Stimulated activated memory B cell treated with anti-CD40 and anti-IgM and Interleukin-4, amounts not matched to agents 10 μg/mL and 1 μg/mL and 100 μg/mL, for 72 hours (primary cell): Measurements from ENCODE around the gene FAM118A.
"Not testable (repeated sequence)": the region's sequence is repeated elsewhere in the genome, so short reads cannot be mapped to it uniquely, and the experiment has no call there.

ENCODE experiments used
- ATAC-seq: fragments of 150-1000 bp; cut with Tn5 transposase; 2 replicates; pipeline ENCODE4 v1.10.0; 2021
- H3K27ac Mint-ChIP-seq: one replicate; pipeline ENCODE4 v1.8.0; 2022; ENCODE audit warnings: mild to moderate bottlenecking, mixed read lengths
- H3K27me3 Mint-ChIP-seq: one replicate; pipeline ENCODE4 v1.8.0; 2022; ENCODE audit warnings: mixed read lengths
- H3K36me3 Mint-ChIP-seq: one replicate; pipeline ENCODE4 v1.8.0; 2022; ENCODE audit warnings: mixed read lengths
- H3K4me1 Mint-ChIP-seq: one replicate; pipeline ENCODE4 v1.8.0; 2022; ENCODE audit warnings: mixed read lengths
- H3K4me3 Mint-ChIP-seq: one replicate; pipeline ENCODE4 v1.8.0; 2022; ENCODE audit warnings: mild to moderate bottlenecking, moderate library complexity, mixed read lengths
- H3K9me3 Mint-ChIP-seq: one replicate; pipeline ENCODE4 v1.8.0; 2022; ENCODE audit warnings: mixed read lengths

Gene FAM118A

DNA sequence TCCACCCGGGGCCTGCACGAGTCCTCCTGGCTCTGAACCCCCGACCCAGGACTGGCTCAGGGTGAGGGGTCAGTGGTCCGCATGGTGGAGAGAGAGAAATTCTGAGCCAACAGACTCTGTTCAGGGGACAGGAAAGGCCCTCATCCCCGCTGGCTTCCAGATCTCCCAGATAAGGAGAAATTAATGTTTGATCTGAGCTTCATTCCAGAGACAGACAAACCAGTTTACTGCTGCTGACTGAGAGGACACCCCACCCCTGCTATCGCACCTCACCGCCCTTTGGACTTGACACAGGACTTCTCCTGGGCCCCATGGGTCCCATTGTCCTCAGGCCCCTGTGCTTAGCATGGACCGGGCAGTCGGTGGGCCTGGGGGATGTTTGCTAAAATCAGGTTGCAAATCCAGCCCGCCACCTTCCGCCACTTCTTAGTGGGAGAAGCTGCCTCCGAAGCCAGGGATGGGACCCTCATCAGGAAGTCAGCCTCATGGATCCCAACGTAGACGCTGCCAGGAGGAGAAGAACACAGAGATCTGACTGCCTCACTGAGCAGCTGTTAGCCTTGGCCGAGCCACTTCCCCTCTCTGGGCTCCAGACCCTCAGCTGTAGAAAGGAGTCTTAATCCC is 36.2 kb upstream of the FAM118A start:
- no peak overlapping the region for H3K4me3 Mint-ChIP-seq
- no peaks in the 10 kb centered on the region for H3K9me3 Mint-ChIP-seq
- ATAC-seq: no peak
- H3K4me1 Mint-ChIP-seq: peaks cover 17% of the 10 kb centered on the region
- no peak overlapping the region for H3K27ac Mint-ChIP-seq
- no peaks in the 10 kb centered on the region for H3K36me3 Mint-ChIP-seq
- peaks cover 17% of the 10 kb centered on the region for H3K27me3 Mint-ChIP-seq

DNA sequence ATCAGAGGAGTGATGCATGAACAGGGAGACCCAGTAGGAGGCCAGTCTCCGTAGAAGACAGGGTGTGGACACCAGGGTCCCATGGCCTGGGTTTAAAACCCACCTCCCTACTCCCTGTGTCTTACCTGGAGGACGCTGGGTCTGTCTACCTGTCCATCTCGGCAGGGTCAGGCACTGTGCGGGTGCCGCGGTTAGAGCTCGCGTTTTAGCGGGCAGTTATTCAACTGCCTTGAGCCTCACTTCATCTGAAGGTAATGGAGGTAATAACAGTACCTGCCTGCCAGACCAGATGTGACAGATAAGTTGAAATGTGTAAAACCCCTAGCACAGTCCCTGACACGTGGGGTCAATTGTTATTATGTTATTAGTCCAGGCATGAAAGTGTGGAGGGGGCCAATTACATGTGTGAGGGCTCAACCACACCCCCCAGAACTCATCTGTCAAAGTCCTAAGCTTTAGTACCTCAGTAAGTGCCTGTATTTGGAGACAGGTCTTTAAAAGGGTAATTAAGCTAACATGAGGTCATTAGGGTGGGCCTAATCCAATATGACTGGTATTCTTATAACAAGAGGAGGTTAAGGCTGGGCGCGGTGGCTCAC is 33.1 kb upstream of the FAM118A start:
- peaks cover 13% of the 10 kb centered on the region for H3K4me1 Mint-ChIP-seq
- peaks cover 6% of the 10 kb centered on the region for H3K27me3 Mint-ChIP-seq
- H3K4me3 Mint-ChIP-seq: no peak overlapping the region
- H3K27ac Mint-ChIP-seq: no peak overlapping the region
- H3K36me3 Mint-ChIP-seq: no peaks in the 10 kb centered on the region
- no peaks in the 10 kb centered on the region for H3K9me3 Mint-ChIP-seq
- ATAC-seq: no peak

DNA sequence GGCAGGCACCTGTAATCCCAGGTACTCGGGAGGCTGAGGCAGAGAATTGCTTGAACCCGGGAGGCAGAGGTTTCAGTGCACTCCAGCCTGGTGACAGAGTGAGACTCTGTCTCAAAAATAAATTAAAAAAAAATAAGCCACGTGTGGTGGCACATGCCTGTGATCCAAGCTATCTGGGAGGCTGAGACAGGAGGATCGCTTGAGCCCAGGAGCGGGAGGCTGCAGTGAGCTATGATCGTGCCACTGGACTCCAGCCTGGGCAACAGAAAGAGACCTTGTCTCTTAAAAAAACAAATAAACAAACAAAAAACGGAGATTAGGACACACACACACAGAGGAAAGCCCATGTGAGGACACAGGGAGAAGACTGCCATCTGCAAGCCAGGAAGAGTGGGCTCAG is 32.0 kb upstream of the FAM118A start:
- H3K9me3 Mint-ChIP-seq, H3K36me3 Mint-ChIP-seq, H3K4me3 Mint-ChIP-seq, ATAC-seq: not testable (repeated sequence)
- peak overlapping the region; percentile 63 for H3K27ac Mint-ChIP-seq
- peaks cover 14% of the 10 kb centered on the region for H3K27me3 Mint-ChIP-seq
- H3K4me1 Mint-ChIP-seq: peaks cover 20% of the 10 kb centered on the region

DNA sequence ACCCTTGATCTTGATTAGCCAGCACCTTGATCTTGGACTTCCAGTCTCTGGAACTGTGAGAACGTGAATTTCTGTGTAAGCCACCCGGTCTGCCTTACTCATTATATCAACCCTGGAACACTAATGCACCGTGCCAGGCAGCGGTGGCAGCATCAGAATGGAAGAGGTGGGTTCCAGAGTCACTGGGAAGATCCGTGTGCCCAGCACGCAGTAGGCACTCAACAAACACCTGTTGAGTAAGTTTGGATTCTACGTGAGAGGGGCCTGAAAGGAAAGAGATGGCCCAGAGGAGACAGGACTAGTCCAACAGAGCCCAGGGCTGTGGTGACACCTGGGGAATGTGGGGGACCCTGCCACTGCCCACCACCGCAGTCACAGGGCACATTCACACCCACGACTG is 31.6 kb upstream of the FAM118A start:
- no peak overlapping the region for H3K4me3 Mint-ChIP-seq
- peak overlapping the region; percentile 63 for H3K27ac Mint-ChIP-seq
- H3K36me3 Mint-ChIP-seq: no peaks in the 10 kb centered on the region
- no peak for ATAC-seq
- peaks cover 20% of the 10 kb centered on the region for H3K4me1 Mint-ChIP-seq
- peaks cover 14% of the 10 kb centered on the region for H3K27me3 Mint-ChIP-seq
- no peaks in the 10 kb centered on the region for H3K9me3 Mint-ChIP-seq

DNA sequence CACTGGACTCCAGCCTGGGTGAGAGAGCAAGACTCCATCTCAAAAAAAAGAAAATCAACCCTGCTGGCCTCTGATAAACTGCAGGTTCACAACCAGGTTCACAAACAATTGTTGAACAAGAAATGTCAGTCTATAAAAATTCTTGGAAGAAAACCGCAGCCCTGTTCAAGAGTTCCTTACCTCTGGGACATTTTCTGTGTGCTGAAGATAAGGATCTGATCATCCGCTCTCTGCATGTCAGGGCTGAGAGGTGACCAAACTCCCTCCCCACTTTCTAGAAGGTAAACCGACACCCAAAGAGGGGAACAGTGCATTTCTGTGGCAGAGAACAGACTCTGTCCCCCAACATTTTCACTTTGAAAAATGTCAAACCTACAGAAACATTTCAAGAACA is 29.1 kb upstream of the FAM118A start:
- Mint-ChIP-seq H3K27ac (peak overlapping the region; percentile 43), H3K9me3 (no peaks in the 10 kb centered on the region), H3K27me3 (peaks cover 14% of the 10 kb centered on the region), H3K4me3 (no peak overlapping the region), H3K4me1 (peaks cover 33% of the 10 kb centered on the region), H3K36me3 (no peaks in the 10 kb centered on the region)
- no peak for ATAC-seq

DNA sequence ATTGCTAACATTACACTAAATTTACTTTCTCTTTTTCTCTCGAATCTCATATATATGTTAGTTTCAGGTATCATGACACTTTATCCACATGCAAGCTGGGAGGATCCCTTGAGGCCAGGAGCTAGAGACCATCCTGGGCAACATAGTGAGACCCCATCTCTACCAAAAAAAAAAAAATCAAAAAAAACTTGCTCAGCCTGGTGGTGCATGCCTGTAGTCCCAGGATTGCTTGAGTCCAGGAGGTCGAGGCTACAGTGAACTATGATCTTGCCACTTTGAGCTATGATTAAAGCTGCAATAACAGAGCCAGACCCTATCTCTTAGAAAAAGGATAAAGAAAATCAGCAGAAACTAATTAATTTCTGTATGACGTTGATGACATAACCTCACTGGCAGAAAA is 28.7 kb upstream of the FAM118A start:
- H3K4me1 Mint-ChIP-seq: peaks cover 35% of the 10 kb centered on the region
- H3K4me3 Mint-ChIP-seq: no peak overlapping the region
- ATAC-seq: no peak
- peak overlapping the region; percentile 2 for H3K27ac Mint-ChIP-seq
- H3K27me3 Mint-ChIP-seq: peaks cover 14% of the 10 kb centered on the region
- no peaks in the 10 kb centered on the region for H3K36me3 Mint-ChIP-seq
- H3K9me3 Mint-ChIP-seq: no peaks in the 10 kb centered on the region

DNA sequence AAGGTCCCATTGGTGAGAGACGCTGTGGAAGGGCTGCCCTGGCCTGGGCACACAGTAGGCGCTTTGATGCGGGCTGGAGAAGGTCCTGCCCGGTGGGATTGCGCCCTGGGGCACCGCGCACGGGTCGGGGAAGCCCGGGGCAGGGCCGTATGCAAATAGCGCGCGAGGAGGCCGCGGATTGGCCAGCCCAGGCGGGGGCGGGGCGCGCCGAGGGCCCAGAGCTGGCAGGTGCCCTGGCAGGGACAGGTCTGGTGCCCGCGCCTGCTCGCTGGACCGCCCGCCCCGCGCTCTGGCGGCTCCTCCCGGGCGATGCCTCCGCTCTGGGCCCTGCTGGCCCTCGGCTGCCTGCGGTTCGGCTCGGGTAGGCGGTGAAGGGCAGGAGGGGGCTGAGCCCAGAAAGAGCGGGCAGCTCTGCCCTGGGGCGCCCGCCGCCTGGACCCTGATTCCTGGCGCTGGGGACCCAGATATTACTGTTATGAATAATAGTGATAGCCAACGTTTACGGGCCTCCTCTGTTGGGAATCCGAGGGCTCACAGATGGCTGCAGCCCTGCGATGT is 24.9 kb upstream of the FAM118A start, which contains the start of gene UPK3A:
UPK3A (plus strand) TSS at position 245 of the 558 bp plus-strand sequence; CDS start at position 310, 65 bp downstream.
- Mint-ChIP-seq H3K4me1 (peaks cover 52% of the 10 kb centered on the region), H3K36me3 (no peaks in the 10 kb centered on the region), H3K4me3 (peak within 1 kb of the TSS; percentile 54), H3K27ac (peak within 1 kb of the TSS; percentile 44), H3K9me3 (no peaks in the 10 kb centered on the region), H3K27me3 (peaks cover 14% of the 10 kb centered on the region)
- ATAC-seq: peak; percentile 89

DNA sequence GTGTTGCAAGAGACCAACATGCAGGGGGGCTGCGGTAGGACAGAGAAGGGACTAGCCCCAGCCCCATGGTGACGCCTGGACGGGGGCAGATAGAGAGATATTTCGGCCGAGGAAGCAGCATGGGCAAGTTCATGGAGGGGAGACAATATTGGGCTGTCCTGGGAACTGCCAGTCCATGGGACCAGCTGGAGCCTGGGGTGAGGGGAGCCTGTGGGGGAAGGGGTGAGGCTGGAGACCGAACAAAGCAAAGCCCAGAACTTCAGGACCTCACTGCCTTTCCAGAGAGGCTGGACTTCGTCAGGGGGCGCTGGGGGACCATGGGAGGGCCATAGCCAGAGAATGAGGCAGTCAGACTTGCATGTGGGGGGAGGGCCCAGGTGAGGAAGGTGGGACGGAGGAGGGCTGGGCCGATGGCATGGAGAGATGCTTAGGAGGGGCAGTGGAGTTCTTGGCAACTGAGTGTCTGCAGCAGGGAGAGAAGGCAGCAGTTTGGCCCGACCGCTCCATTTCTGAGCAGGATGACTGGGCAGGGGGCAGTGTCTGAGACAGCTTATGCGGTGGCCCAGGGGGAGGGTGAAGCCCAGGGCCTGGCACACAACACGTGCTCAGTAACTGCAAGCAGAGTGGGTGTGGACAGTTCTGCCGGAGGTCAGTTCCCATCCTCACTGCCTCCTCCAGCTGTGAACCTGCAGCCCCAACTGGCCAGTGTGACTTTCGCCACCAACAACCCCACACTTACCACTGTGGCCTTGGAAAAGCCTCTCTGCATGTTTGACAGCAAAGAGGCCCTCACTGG is 24.3 kb upstream of the FAM118A start:
- Mint-ChIP-seq H3K36me3 (no peaks in the 10 kb centered on the region), H3K9me3 (no peaks in the 10 kb centered on the region), H3K27me3 (peaks cover 14% of the 10 kb centered on the region), H3K4me3 (peak overlapping the region; percentile 18), H3K27ac (peak overlapping the region; percentile 44), H3K4me1 (peaks cover 47% of the 10 kb centered on the region)
- ATAC-seq: no peak

DNA sequence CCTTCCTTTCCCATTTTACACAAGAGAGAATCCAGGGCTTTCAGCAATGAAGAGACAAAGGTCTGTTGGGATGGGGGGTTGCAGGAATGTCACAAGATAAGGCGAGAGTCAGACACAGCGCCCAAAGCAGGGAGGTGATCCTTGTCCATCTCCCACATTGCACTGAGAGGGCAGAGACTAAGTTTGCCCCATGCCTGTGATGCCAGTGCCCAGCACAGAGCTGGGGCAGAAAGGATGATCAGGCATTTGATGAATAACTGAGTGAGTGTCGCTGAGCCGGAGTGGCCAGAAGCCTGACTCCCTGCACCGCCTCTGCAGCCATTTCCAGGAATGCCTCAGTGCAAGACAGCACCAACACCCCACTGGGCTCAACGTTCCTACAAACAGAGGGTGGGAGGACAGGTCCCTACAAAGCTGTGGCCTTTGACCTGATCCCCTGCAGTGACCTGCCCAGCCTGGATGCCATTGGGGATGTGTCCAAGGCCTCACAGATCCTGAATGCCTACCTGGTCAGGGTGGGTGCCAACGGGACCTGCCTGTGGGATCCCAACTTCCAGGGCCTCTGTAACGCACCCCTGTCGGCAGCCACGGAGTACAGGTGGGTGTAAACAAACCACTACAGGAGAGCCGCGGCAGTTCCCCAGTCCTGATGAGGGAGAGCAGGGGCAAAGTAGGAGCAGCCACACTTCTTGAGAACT is 22.7 kb upstream of the FAM118A start:
- H3K27me3 Mint-ChIP-seq: peaks cover 4% of the 10 kb centered on the region
- no peaks in the 10 kb centered on the region for H3K36me3 Mint-ChIP-seq
- H3K27ac Mint-ChIP-seq: peak overlapping the region; percentile 77
- ATAC-seq: no peak
- H3K4me3 Mint-ChIP-seq: no peak overlapping the region
- H3K4me1 Mint-ChIP-seq: peaks cover 37% of the 10 kb centered on the region
- no peaks in the 10 kb centered on the region for H3K9me3 Mint-ChIP-seq

DNA sequence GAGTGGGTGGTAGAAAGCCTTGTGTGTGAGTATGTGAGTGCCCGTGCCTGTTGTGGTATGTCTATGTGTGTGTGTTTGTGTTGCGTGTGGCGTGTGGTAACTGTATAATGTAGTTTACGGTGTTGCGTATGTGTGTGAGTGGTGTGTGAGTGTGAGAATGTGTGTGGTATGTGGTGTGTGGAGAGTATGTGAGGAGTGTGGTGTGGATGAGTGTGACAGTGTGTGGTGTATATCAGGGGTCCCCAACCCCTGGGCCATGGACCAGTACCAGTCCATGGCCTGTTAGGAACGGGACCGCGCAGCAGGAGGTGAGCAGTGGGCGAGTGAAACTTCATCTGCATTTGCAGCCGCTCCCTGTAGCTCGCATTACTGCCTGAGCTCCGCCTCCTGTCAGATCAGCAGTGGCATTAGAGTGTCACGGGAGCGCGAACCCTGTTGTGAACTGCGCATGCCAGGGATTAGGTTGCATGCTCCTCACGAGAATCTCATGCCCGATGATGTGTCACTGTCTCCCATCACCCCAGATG is 19.3 kb upstream of the FAM118A start:
- H3K27me3 Mint-ChIP-seq: no peaks in the 10 kb centered on the region
- H3K36me3 Mint-ChIP-seq: no peaks in the 10 kb centered on the region
- no peak overlapping the region for H3K4me3 Mint-ChIP-seq
- H3K4me1 Mint-ChIP-seq: peaks cover 23% of the 10 kb centered on the region
- ATAC-seq: no peak
- no peaks in the 10 kb centered on the region for H3K9me3 Mint-ChIP-seq
- H3K27ac Mint-ChIP-seq: no peak overlapping the region

DNA sequence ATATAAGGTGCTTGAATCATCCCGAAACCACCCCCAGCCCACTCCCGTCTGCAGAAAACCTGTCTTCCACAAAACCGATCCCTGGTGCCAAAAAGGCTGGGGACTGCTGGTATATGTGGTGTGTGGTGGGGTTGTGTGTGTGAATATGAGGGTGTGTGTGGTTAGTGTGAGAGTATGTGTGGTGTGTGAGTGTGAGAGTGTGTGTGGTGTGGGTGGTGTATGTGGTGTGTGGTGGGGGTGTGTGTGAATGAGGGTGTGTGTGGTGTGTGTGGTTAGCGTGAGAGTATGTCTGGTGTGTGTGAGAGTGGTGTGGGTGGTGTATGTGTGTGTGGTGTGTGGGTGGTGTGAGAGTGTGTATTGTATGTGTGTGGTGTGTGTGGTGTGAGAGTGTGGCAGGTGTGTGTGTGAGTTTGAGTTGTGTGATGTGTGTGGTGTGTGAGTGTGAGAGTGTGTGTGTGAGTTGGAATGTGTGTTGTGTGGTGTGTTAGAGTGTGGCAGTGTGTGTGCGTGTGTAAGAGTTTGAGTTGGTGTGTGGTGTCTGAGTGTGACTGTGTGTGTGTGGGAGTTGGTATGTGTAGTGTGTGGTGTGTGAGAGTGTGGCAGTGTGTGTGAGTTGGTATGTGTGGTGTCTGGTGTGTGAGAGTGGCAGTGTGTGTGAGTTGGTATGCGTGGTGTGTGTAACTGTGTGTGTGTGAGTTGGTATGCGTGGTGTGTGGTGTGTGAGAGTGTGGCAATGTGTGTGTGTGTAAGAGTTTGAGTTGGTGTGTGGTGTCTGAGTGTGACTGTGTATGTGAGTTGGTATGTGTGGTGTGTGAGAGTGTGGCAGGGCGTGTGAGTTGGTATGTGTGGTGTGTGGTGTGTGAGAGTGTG is 18.4 kb upstream of the FAM118A start:
- Mint-ChIP-seq H3K27me3 (no peaks in the 10 kb centered on the region), H3K27ac (no peak overlapping the region), H3K9me3 (no peaks in the 10 kb centered on the region), H3K36me3 (no peaks in the 10 kb centered on the region), H3K4me3 (no peak overlapping the region), H3K4me1 (peaks cover 17% of the 10 kb centered on the region)
- no peak for ATAC-seq

DNA sequence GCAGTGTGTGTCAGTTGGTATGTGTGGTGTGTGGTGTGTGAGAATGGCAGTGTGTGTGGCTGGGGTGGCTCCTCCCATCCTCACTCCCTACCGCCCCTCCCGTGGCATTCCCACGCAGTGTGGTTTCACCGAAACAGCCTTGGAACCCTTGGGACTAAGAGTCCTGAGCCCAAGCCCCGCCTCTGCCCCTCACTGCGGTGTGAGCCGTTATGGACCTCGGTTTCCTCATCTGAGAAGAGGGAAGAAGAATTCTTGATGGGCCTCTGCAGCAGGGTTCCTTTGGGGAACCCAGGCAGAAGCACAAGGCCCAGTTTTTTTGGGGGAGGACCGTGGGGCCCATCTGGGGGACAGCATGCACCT is 17.8 kb upstream of the FAM118A start:
- Mint-ChIP-seq H3K36me3 (no peaks in the 10 kb centered on the region), H3K27ac (no peak overlapping the region), H3K9me3 (no peaks in the 10 kb centered on the region), H3K4me3 (no peak overlapping the region), H3K4me1 (peaks cover 17% of the 10 kb centered on the region), H3K27me3 (no peaks in the 10 kb centered on the region)
- ATAC-seq: no peak

DNA sequence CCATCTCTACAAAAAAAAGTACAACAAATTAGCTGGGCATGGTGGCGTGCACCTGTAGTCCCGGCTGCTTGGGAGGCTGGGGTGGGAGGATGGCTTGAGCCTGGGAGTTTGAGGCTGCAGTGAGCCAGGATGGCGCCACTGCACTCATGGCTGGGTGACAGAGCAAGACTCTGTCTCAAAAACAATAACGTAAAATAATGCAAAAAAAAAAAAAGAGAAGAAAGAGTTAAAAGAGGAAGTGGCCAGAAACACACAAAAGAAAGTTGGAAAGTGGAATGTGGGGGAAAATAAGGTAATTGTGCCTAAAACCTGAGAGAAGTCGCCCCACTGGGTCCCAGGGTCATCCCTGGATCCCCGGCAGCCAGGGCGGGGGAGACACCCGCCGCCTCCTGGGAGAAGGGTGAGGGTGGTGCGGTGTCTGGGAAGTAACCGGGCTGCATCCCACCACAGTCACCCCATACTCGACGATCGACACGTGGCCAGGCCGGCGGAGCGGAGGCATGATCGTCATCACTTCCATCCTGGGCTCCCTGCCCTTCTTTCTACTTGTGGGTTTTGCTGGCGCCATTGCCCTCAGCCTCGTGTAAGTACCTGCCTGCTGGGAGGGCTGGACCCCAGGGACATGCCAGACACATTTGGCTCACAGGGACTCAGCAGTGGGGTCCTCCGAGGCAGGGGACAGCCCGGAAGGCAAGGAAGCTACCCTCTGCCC is 16.8 kb upstream of the FAM118A start:
- Mint-ChIP-seq H3K4me1 (peaks cover 12% of the 10 kb centered on the region), H3K9me3 (no peaks in the 10 kb centered on the region), H3K36me3 (no peaks in the 10 kb centered on the region), H3K27ac (peak overlapping the region; percentile 4), H3K4me3 (no peak overlapping the region), H3K27me3 (no peaks in the 10 kb centered on the region)
- ATAC-seq: no peak

DNA sequence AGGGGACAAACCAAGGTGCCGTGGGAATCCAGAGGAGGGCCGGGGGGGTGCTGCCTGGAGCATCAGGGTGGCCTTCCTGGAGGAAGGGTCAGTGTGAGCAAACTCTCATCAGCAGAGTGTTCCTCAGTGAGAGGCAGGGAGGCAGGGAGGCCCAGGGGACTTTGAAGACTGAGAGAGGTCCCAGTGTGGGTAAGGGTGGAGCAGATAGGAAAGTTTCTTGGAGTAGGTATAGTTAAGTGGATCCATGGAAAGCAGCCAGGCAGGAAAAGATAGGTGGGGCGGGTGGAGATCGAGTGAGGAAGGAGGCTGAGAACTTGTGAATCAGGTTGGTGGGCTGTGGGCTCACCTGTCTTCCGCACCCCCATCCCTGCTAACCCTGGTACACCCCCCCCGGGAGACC is 15.7 kb upstream of the FAM118A start:
- Mint-ChIP-seq H3K27ac (peak overlapping the region; percentile 9), H3K4me1 (peaks cover 9% of the 10 kb centered on the region), H3K27me3 (no peaks in the 10 kb centered on the region), H3K4me3 (no peak overlapping the region), H3K36me3 (no peaks in the 10 kb centered on the region), H3K9me3 (no peaks in the 10 kb centered on the region)
- ATAC-seq: no peak
